GM10266 (cell line): Measurements from ENCODE around the gene VGLL3.

Experiments
- DNase-seq: peaks from one replicate; pipeline ENCODE4 v3.0.0; 2012; ENCODE audit errors: extremely low spot score
- TF ChIP-seq, protein P1 (sequence below): IDR thresholded peaks from 2 replicates; pipeline ENCODE4 v1.5.1; 2012; ENCODE audit warnings: mild to moderate bottlenecking, low read depth; ENCODE audit not compliant: control insufficient read depth, insufficient read depth; ENCODE audit errors: missing control alignments

The VGLL3 gene

DNA sequence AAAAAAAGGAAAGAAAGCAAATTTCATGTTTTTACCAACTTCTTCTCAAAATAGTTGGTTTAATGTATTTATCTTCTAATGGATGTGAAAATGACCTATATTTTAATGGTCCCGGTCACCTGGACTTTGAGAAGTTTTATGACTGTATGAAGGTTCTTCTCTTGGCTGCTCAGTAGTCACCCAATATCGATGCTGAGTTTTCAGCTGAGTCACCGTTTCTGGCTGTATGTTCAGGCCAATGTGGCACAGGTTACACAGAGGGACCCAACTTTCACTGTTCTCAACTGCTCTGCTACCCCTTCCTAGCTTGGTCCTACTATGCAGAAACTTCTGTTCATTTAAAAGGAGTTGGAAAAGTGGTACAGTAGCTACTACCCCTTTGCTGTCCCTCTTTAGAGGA is 25.8 kb downstream of the VGLL3 start:
- no peak for DNase-seq
- TF ChIP-seq, protein P1, sequence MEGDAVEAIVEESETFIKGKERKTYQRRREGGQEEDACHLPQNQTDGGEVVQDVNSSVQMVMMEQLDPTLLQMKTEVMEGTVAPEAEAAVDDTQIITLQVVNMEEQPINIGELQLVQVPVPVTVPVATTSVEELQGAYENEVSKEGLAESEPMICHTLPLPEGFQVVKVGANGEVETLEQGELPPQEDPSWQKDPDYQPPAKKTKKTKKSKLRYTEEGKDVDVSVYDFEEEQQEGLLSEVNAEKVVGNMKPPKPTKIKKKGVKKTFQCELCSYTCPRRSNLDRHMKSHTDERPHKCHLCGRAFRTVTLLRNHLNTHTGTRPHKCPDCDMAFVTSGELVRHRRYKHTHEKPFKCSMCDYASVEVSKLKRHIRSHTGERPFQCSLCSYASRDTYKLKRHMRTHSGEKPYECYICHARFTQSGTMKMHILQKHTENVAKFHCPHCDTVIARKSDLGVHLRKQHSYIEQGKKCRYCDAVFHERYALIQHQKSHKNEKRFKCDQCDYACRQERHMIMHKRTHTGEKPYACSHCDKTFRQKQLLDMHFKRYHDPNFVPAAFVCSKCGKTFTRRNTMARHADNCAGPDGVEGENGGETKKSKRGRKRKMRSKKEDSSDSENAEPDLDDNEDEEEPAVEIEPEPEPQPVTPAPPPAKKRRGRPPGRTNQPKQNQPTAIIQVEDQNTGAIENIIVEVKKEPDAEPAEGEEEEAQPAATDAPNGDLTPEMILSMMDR = no peak

DNA sequence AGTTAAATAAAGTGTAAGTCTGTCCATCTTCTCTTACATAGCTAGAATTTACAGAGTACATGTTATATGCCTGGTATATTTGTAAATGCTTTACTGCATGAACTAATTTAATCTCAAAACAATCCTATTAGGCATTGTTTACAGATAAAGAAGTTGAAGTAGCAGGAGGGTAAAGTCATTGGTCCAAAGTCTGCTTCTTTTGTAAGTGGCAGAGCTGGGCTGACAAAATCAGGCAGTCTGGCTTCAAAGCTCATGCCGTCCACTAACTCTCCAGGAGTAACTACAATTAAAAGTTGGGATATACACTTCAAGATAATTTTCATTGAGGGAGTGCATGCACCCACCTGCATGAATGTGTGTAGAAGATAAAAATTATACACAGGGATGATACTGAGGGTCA is 27.3 kb downstream of the VGLL3 start:
- no peak for DNase-seq

DNA sequence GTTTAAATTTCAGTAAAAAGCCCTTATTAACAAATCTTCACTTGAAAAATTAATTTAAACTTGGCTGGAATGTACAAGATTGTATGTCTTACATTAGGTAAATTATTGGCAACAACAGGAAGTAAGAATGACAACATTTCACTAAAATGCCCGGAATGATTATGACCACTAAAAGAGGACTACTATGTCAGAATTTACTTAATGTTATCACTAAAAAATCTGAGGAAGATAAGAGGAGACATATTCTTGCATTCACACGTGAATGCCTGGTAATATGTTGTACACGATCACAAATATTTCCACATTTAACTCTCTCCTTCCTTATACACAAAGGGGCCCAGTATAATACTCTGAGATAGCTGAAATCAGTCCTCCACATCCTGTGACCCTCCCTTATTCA is 29.7 kb downstream of the VGLL3 start:
- no peak for DNase-seq
- TF ChIP-seq, protein P1 = no peak

More for the DNA sequence above, 27.3 kb downstream of the VGLL3 start:
- TF ChIP-seq, protein P1 = no peak

DNA sequence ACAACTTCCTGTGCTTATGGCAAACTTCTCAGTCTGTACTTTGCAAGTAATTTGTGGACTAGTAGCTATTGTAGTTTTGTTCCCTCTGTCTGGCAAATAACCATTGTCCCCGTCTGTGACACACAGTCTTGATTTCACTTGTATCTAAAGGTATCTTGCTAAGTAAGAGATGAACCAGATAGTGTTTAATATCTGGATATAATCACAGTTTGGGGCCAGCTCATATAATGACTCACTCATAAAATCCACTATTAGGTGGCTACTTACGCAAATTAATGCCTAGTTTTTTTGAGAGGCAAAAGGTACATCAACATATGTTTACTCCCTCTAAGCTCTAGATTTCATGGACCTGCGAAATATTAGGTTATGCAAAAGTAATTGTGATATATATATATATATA is 30.4 kb downstream of the VGLL3 start:
- no peak for DNase-seq
- TF ChIP-seq, protein P1 = no peak

DNA sequence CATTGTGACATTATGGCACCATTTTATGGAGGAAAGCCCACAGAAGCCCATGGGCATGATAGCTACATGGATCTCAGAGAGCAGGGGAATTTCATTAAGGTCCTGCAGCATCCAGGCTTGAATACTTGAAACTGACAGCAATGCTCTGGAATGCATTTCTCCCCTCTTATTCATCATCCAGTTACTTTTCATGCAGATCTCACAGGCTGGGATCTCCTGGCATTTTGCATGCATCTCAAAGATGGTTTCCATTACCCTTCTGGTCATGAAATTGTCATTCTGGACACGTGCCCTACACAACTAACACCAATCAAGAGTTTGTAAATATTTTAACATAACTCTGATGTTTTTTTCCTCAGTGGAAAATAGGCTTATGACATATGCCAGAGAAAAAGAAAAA is 32.4 kb downstream of the VGLL3 start:
- DNase-seq = no peak
- TF ChIP-seq, protein P1 = no peak

DNA sequence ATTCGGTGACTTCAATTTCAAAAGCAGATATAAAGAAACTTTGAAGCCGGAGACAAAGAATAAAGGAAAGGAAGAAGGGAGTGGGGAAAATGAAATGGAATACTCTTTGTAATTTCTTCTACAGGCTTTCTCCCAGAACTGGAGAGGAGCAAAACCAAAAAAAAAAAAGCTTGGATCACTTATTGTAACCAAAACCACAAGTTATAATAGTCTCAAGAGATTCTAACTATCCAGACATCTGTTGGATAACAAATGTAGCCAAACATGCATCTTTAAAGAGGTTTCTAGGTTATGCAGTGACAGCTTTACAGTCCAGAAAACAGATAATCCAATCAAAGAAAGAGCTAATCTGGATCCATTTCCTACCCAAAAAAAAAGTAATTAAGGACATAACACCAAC is 36.2 kb downstream of the VGLL3 start:
- no peak for DNase-seq
- TF ChIP-seq, protein P1 = no peak

DNA sequence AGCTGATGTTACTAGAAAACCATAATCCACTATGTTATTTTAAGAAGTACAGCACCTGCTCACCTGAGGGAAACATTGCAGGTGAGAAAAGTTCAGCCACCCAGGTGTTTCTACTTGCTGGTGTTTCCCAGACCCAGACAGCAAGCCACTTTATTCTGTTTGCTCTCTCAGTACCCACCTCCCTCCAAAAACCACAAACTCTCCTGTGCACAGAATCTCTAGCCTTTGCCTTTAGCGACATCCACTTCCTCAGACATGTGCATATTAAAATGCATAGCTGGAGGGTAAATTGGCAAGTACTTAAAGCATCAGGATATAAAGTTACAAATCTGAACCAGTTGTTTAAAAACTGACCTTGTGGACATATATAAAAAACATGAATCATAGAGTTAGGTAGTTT is 36.7 kb downstream of the VGLL3 start:
- DNase-seq = no peak
- TF ChIP-seq, protein P1 = no peak
